Karpas-422 (cell line): ENCODE results near the gene SPATA21. TPM values are rescaled to one million over a fixed set of nuclear protein-coding genes. Genes with fewer than 3 reads are reported as not detected.

Experiments used
- DNase-seq: peaks from one replicate; pipeline ENCODE4 v3.0.0-alpha.2; 2015
- H2AFZ ChIP-seq: fragments of 200-600 bp; sonication (generic); 2 replicates; pipeline ENCODE4 v1.6.1; 2014; ENCODE audit warnings: antibody characterized with exemption, low read length, mixed read lengths
- H3K27ac ChIP-seq: fragments of 200-600 bp; sonication (generic); 2 replicates; pipeline ENCODE4 v1.5.1; 2014; ENCODE audit warnings: mild to moderate bottlenecking, low read length, moderate library complexity
- H3K27me3 ChIP-seq: fragments of 200-600 bp; sonication (generic); 2 replicates; pipeline ENCODE4 v1.6.1; 2014; ENCODE audit warnings: low read length, mixed read lengths
- H3K36me3 ChIP-seq: fragments of 200-600 bp; sonication (generic); 2 replicates; pipeline ENCODE4 v1.6.1; 2014; ENCODE audit warnings: low read length, mixed read lengths; ENCODE audit not compliant: insufficient read depth
- H3K4me1 ChIP-seq: fragments of 200-600 bp; sonication (generic); 2 replicates; pipeline ENCODE4 v1.6.1; 2014; ENCODE audit warnings: mild to moderate bottlenecking, low read length, mixed read lengths
- H3K4me2 ChIP-seq: fragments of 200-600 bp; sonication (generic); 2 replicates; pipeline ENCODE4 v1.6.1; 2014; ENCODE audit warnings: low read length, low read depth, mild to moderate bottlenecking; ENCODE audit not compliant: poor library complexity, severe bottlenecking
- H3K4me3 ChIP-seq: fragments of 200-600 bp; sonication (generic); 2 replicates; pipeline ENCODE4 v1.5.1; 2014; ENCODE audit warnings: mild to moderate bottlenecking, antibody characterized with exemption, low read length, mixed read lengths
- H3K79me2 ChIP-seq: fragments of 200-600 bp; sonication (generic); 2 replicates; pipeline ENCODE4 v1.6.1; 2014; ENCODE audit warnings: mild to moderate bottlenecking, low read length, mixed read lengths
- H3K9ac ChIP-seq: fragments of 200-600 bp; sonication (generic); 2 replicates; pipeline ENCODE4 v1.6.0; 2014; ENCODE audit warnings: low read length
- H3K9me2 ChIP-seq: fragments of 200-600 bp; sonication (generic), shearing (Covaris generic); replicated peaks from 2 replicates; pipeline ENCODE4 v1.6.0; 2014; ENCODE audit warnings: mild to moderate bottlenecking, low read length, moderate library complexity; ENCODE audit not compliant: insufficient read depth
- H3K9me3 ChIP-seq: fragments of 300-700, 200-600 bp; sonication (generic); 2 replicates; pipeline ENCODE4 v1.6.1; 2014; ENCODE audit warnings: low read length, mixed read lengths
- H4K20me1 ChIP-seq: fragments of 200-600 bp; sonication (generic); 2 replicates; pipeline ENCODE4 v1.6.1; 2014; ENCODE audit warnings: mild to moderate bottlenecking, antibody characterized with exemption, low read length, low read depth; ENCODE audit not compliant: insufficient read depth
- total RNA-seq: library from RNA; depleted of rRNA; stranded (reverse); fragments of >200 nt; shearing (Covaris generic); gene quantifications from 2 replicates; pipeline ENCODE4 v1.2.3, GENCODE V29; 2014; ENCODE audit warnings: low replicate concordance

The SPATA21 gene
- total RNA-seq, 1 experiment from 2014 or later: 1.2 TPM

DNA sequence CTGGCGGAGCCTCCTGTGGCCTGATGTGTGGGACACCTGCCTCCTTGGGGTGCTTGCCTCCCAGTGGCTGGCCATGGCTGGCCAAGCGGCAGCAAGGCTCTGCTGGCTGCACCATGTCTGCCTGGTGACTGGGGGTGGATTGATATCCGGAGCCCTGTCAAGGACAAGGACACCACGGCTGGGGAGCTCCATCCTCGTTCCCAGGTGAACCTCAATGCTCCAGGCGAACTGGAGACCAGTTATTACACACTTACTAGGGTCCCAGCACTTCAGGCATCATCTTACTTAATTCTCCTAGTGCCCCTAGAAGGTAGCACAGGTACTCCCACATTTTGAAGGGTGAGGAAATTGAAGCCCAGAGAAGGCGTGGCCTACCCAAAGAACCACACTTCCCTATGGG, 15.2 kb downstream of the SPATA21 start:
- Histone ChIP-seq H3K79me2 (no peaks in the 10 kb centered on the region), H3K9me2 (no peaks in the 10 kb centered on the region), H3K27me3 (no peaks in the 10 kb centered on the region), H4K20me1 (no peaks in the 10 kb centered on the region), H3K36me3 (no peaks in the 10 kb centered on the region), H3K4me3 (no peak overlapping the region), H3K4me1 (peaks cover 4% of the 10 kb centered on the region), H3K27ac (no peak overlapping the region), H3K4me2 (no peak overlapping the region), H3K9me3 (no peaks in the 10 kb centered on the region), H3K9ac (no peak overlapping the region), H2AFZ (no peak overlapping the region)
- no peak for DNase-seq

DNA sequence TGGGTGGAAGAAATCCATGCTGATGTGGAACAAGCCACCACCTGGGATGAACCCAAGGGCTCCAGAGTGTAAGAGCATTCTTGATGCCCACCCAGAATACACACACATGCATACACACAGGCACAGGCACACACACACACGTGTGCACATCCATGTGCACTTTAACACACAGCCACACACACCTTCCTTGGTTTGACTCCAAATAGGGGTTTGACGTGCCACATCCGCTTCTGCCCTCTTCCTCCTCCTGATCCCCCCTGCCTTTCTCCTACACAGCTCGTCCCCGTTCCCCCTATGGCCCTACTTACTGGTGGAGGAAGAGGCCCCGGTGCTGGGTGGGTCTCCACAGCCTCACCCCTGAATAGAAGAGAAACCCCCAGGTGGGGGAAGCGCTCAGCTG, 16.0 kb downstream of the SPATA21 start:
- Histone ChIP-seq H3K79me2 (no peaks in the 10 kb centered on the region), H3K4me1 (peaks cover 4% of the 10 kb centered on the region), H3K9me3 (no peaks in the 10 kb centered on the region), H3K27ac (no peak overlapping the region), H3K27me3 (no peaks in the 10 kb centered on the region), H3K9me2 (no peaks in the 10 kb centered on the region), H4K20me1 (no peaks in the 10 kb centered on the region), H3K4me2 (no peak overlapping the region), H3K4me3 (no peak overlapping the region), H2AFZ (no peak overlapping the region), H3K36me3 (no peaks in the 10 kb centered on the region), H3K9ac (no peak overlapping the region)
- DNase-seq: no peak

DNA sequence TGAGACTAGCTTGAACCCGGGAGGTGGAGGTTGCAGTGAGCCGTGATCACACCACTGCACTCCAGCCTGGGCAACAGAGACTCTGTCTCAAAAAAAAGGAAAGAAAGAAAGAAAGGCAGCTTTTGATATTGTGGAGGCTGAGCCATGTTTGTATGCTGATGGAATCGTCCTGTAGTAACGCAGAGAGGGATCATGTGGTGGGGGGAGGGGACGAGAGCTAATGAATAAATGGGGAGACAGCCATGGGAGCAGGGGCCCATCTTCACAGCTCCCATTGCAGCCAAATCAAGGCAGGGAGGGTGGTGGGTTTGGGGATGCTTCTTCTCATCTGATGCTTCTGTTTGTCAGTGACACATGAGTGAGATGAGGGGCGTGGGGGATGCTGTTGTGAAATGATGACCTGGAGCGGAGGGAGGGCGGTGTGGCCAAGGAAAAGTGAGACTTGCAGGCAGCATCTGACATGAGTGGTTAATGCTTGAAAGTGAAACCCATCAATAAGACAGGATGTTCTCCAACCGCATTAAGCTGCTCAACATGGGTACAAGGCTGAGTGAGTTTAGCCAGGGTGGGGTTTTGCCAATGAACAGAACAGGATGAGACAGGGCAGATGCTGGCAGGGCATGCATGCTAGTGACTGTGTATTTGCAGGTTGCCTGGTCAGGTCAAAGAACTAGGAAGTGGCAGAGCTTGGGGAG, 16.7 kb downstream of the SPATA21 start:
- H3K36me3 ChIP-seq: no peaks in the 10 kb centered on the region
- H3K4me1 ChIP-seq: peaks cover 4% of the 10 kb centered on the region
- no peak for DNase-seq
- H3K4me2 ChIP-seq: no peak overlapping the region
- H3K9me3 ChIP-seq: no peaks in the 10 kb centered on the region
- H4K20me1 ChIP-seq: no peaks in the 10 kb centered on the region
- no peak overlapping the region for H3K9ac ChIP-seq
- H3K4me3 ChIP-seq: no peak overlapping the region
- no peaks in the 10 kb centered on the region for H3K9me2 ChIP-seq
- H3K27ac ChIP-seq: no peak overlapping the region
- H3K27me3 ChIP-seq: no peaks in the 10 kb centered on the region
- H3K79me2 ChIP-seq: no peaks in the 10 kb centered on the region
- no peak overlapping the region for H2AFZ ChIP-seq

DNA sequence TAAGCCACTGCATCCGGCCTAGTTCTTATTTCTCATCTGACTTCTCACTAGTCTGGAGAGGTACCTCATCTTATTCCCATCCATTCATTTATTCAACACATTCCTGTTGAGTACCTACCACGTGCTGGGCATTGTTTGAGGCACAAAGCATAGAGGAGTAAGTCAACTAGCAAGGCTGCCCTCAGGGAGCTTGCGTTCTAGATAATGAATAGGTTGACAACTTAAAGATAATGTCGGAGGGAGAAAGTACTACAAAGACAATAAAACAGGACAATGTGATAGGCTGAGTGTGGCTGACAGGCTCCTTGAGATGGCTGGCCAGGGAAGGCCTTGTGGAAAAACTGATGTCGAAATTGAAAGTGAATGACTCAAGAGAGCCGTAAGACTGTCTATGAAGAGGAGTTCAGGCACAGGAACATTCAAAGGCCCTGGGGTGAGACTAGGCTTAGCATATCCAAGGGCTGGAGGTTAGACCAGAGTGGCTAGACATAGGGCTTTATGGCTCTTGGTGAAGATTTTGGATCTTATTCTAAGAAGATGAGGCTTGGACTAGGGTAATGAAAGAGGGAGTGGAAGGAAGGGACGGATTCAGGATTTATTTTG, 18.3 kb downstream of the SPATA21 start:
- peaks cover 4% of the 10 kb centered on the region for H3K4me1 ChIP-seq

DNA sequence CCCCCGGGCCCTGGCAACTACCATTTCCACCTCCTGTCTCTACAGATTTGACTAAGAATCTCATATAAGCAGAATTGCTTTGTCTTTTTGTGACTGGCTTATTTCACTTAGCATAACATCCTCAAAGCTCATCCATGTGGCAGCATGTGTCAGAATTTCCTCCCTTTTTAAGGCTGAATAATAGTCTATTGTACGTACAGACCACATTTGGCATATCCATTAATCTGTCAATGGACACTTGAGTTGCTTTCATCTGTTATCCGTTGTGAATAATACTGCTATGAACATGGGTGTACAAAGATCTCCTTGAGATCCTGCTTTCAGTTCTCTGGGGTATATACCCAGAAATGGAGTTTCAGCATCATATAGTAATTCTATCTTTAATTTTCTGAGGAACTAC, 24.0 kb downstream of the SPATA21 start:
- Histone ChIP-seq H3K4me3 (no peak overlapping the region), H3K4me2 (no peak overlapping the region), H3K9ac (no peak overlapping the region), H3K79me2 (no peaks in the 10 kb centered on the region), H2AFZ (no peak overlapping the region), H3K36me3 (no peaks in the 10 kb centered on the region), H3K9me2 (no peaks in the 10 kb centered on the region), H3K4me1 (peaks cover 3% of the 10 kb centered on the region; the same call in 1 of the 2 replicates), H4K20me1 (no peaks in the 10 kb centered on the region), H3K27ac (no peak overlapping the region), H3K27me3 (no peaks in the 10 kb centered on the region), H3K9me3 (no peaks in the 10 kb centered on the region)
- DNase-seq: no peak

More for the DNA sequence above, 18.3 kb downstream of the SPATA21 start:
- Histone ChIP-seq H3K27ac (no peak overlapping the region), H4K20me1 (no peaks in the 10 kb centered on the region), H3K36me3 (no peaks in the 10 kb centered on the region), H3K4me2 (no peak overlapping the region), H3K9me2 (no peaks in the 10 kb centered on the region), H2AFZ (no peak overlapping the region), H3K9ac (no peak overlapping the region), H3K79me2 (no peaks in the 10 kb centered on the region), H3K9me3 (no peaks in the 10 kb centered on the region), H3K4me3 (no peak overlapping the region), H3K27me3 (no peaks in the 10 kb centered on the region)
- DNase-seq: no peak

DNA sequence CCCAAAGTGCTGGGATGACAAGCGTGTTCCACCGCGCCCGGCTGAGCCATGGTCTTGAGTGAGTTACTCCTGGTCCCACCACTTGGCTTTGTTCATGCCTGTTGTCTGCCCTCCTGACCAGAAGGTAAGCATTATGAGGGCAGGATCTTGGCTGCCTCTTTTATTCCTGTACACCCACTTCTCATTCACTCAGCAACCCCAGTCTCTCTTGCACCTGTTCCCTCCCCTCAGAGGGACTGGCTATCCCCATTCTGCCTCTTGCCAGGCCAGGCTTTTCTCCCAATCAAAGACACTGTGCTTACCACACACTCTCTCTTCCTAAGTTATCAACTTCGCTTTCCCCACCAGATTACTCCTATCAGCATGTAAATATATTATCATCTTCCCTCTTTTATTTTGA, 26.4 kb downstream of the SPATA21 start:
- DNase-seq: no peak
- Histone ChIP-seq H4K20me1 (no peaks in the 10 kb centered on the region), H3K4me2 (no peak overlapping the region)

DNA sequence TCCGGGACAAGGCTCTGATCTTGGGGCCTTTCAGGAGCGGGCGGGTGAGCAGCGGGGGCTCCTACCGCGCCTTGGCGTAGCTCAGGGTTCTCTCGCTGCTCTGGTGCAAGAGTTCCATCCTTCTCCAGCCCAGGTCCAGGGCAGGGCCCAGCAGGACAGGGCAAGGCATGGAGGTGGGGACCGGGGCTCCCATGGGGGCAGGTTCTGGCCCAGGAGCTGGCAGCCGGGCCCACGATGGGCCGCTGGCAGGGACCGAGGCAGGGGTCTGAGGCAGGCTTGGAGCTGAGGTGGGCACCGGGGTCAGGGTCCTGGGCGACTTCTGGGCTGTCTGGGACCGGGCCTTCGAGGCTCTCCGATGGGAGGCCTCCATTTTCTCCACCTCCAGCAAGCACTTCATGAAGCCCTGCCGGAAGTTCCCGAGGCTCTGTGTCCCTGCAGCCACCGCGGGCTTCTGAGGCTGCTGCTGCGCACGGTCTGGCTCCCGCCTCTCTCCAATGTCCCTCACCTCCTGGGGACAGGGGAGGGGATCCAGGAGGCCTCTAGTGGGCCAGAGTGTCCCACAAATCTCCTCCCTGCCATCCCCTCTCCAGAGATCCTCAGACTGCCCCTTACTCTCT, 27.6 kb downstream of the SPATA21 start:
- no peaks in the 10 kb centered on the region for H4K20me1 ChIP-seq
- no peak overlapping the region for H3K9ac ChIP-seq
- no peaks in the 10 kb centered on the region for H3K9me2 ChIP-seq
- no peak overlapping the region for H3K4me3 ChIP-seq
- H3K79me2 ChIP-seq: no peaks in the 10 kb centered on the region
- peaks cover 3% of the 10 kb centered on the region; the same call in 1 of the 2 replicates for H3K4me1 ChIP-seq
- no peak overlapping the region for H3K27ac ChIP-seq
- no peak overlapping the region for H2AFZ ChIP-seq
- no peak overlapping the region for H3K4me2 ChIP-seq
- H3K9me3 ChIP-seq: no peaks in the 10 kb centered on the region
- no peak for DNase-seq
- no peaks in the 10 kb centered on the region for H3K36me3 ChIP-seq
- no peaks in the 10 kb centered on the region for H3K27me3 ChIP-seq

More for the DNA sequence above, 26.4 kb downstream of the SPATA21 start:
- H3K4me1 ChIP-seq: peaks cover 3% of the 10 kb centered on the region; the same call in 1 of the 2 replicates
- no peaks in the 10 kb centered on the region for H3K27me3 ChIP-seq
- no peaks in the 10 kb centered on the region for H3K9me3 ChIP-seq
- H3K27ac ChIP-seq: no peak overlapping the region
- no peak overlapping the region for H3K4me3 ChIP-seq
- no peaks in the 10 kb centered on the region for H3K36me3 ChIP-seq
- H3K9me2 ChIP-seq: no peaks in the 10 kb centered on the region
- no peak overlapping the region for H2AFZ ChIP-seq
- H3K9ac ChIP-seq: no peak overlapping the region
- H3K79me2 ChIP-seq: no peaks in the 10 kb centered on the region

DNA sequence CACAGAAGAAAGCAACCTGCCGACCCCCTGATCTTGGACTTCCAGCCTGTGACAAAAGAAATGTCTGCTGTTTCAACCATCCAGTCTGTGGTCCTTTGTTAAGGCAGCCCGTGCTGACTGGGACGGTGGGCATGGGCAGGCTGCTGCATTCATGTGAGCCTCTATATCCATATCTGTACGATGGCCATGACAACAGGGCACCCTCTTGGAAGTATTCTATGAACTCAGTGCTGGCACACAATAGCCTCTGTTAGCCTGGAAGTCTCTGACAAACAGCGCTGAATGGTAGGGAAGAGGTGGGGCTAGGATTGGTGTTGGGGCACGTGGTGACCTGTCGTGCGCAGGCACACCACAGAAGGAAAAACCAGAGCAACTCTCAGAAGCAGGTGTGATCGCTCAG, 30.4 kb downstream of the SPATA21 start:
- no peaks in the 10 kb centered on the region for H3K9me3 ChIP-seq
- H4K20me1 ChIP-seq: no peaks in the 10 kb centered on the region
- no peak overlapping the region for H3K4me3 ChIP-seq
- no peak for DNase-seq
- H3K79me2 ChIP-seq: no peaks in the 10 kb centered on the region
- H2AFZ ChIP-seq: no peak overlapping the region
- H3K36me3 ChIP-seq: no peaks in the 10 kb centered on the region
- no peak overlapping the region for H3K4me2 ChIP-seq
- H3K4me1 ChIP-seq: peaks cover 3% of the 10 kb centered on the region; the same call in 1 of the 2 replicates
- no peaks in the 10 kb centered on the region for H3K27me3 ChIP-seq
- no peaks in the 10 kb centered on the region for H3K9me2 ChIP-seq
- no peak overlapping the region for H3K9ac ChIP-seq
- no peak overlapping the region for H3K27ac ChIP-seq
